Measurements from ENCODE around the gene EDAR. TPM values are rescaled to one million over a fixed set of nuclear protein-coding genes. Genes with fewer than 3 reads are reported as not detected.

The EDAR gene
- total and polyA plus RNA-seq, 10 of the 15 experiments (the other 5 are each of a cell fraction or from before 2014, with no cell fraction given), result 0.04 TPM; not detected in 9

DNA sequence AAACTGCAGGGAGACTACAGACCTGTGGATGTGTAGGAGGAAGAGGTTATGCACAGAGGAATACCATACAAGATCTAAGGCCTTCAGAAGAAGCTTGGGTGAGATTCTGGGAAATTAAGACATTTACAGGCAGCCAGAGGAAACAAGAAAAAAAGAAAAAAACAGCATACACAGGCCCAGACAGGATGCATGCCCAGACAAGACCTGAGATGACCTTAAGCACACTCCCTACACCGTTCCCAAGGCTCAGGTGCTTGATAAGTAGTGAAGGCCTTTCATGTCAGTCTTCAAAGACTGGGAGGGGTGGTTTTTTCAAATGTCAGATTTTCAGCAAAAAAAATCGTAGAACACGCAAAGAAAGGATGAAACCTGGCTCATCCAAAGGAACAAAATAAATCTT lies 119.5 kb downstream of the EDAR start (continued):
- TF ChIP-seq, protein P1, sequence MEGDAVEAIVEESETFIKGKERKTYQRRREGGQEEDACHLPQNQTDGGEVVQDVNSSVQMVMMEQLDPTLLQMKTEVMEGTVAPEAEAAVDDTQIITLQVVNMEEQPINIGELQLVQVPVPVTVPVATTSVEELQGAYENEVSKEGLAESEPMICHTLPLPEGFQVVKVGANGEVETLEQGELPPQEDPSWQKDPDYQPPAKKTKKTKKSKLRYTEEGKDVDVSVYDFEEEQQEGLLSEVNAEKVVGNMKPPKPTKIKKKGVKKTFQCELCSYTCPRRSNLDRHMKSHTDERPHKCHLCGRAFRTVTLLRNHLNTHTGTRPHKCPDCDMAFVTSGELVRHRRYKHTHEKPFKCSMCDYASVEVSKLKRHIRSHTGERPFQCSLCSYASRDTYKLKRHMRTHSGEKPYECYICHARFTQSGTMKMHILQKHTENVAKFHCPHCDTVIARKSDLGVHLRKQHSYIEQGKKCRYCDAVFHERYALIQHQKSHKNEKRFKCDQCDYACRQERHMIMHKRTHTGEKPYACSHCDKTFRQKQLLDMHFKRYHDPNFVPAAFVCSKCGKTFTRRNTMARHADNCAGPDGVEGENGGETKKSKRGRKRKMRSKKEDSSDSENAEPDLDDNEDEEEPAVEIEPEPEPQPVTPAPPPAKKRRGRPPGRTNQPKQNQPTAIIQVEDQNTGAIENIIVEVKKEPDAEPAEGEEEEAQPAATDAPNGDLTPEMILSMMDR (IDR thresholded peaks at IDR 0.05 in 2 of 3, conservative IDR thresholded peaks at IDR 0.05 in 1 of 3; ENCODE audit: control insufficient read depth in 2 of 3, extremely low read depth in 1 of 3, insufficient read depth in 1 of 3, low read depth in 3 of 3, low read length in 3 of 3), result no peak
- TF ChIP-seq POLR2AphosphoS5 (IDR thresholded peaks at IDR 0.05; ENCODE audit: low read length) (no peak), RAD21 (IDR thresholded peaks at IDR 0.05; ENCODE audit: insufficient read depth, low read depth, low read length) (no peak), MEF2A (IDR thresholded peaks at IDR 0.05; ENCODE audit: insufficient read depth, low read depth, low read length) (no peak), NBN (IDR thresholded peaks at IDR 0.05) (no peak), TCF3 (IDR thresholded peaks at IDR 0.05; ENCODE audit: borderline replicate concordance, insufficient read depth, low read depth, low read length) (no peak), CBX3 (IDR thresholded peaks at IDR 0.05; ENCODE audit: borderline replicate concordance, low read depth) (no peak), FOS (IDR thresholded peaks at IDR 0.05; ENCODE audit: borderline replicate concordance, extremely low read depth, insufficient read length) (no peak), MTA2 (IDR thresholded peaks at IDR 0.05; ENCODE audit: low read depth) (no peak), BRCA1 (IDR thresholded peaks at IDR 0.05; ENCODE audit: low read depth, low read length) (no peak), NFYB (IDR thresholded peaks at IDR 0.05; ENCODE audit: insufficient read depth, low read depth, low read length) (no peak), GABPA (IDR thresholded peaks at IDR 0.05; ENCODE audit: low read depth) (no peak), SKIL (IDR thresholded peaks at IDR 0.05; ENCODE audit: low read depth, poor library complexity, severe bottlenecking) (no peak)
- TF ChIP-seq, protein P2, sequence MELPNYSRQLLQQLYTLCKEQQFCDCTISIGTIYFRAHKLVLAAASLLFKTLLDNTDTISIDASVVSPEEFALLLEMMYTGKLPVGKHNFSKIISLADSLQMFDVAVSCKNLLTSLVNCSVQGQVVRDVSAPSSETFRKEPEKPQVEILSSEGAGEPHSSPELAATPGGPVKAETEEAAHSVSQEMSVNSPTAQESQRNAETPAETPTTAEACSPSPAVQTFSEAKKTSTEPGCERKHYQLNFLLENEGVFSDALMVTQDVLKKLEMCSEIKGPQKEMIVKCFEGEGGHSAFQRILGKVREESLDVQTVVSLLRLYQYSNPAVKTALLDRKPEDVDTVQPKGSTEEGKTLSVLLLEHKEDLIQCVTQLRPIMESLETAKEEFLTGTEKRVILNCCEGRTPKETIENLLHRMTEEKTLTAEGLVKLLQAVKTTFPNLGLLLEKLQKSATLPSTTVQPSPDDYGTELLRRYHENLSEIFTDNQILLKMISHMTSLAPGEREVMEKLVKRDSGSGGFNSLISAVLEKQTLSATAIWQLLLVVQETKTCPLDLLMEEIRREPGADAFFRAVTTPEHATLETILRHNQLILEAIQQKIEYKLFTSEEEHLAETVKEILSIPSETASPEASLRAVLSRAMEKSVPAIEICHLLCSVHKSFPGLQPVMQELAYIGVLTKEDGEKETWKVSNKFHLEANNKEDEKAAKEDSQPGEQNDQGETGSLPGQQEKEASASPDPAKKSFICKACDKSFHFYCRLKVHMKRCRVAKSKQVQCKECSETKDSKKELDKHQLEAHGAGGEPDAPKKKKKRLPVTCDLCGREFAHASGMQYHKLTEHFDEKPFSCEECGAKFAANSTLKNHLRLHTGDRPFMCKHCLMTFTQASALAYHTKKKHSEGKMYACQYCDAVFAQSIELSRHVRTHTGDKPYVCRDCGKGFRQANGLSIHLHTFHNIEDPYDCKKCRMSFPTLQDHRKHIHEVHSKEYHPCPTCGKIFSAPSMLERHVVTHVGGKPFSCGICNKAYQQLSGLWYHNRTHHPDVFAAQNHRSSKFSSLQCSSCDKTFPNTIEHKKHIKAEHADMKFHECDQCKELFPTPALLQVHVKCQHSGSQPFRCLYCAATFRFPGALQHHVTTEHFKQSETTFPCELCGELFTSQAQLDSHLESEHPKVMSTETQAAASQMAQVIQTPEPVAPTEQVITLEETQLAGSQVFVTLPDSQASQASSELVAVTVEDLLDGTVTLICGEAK (IDR thresholded peaks at IDR 0.05; ENCODE audit: borderline replicate concordance), result no peak
- TF ChIP-seq, protein P3, sequence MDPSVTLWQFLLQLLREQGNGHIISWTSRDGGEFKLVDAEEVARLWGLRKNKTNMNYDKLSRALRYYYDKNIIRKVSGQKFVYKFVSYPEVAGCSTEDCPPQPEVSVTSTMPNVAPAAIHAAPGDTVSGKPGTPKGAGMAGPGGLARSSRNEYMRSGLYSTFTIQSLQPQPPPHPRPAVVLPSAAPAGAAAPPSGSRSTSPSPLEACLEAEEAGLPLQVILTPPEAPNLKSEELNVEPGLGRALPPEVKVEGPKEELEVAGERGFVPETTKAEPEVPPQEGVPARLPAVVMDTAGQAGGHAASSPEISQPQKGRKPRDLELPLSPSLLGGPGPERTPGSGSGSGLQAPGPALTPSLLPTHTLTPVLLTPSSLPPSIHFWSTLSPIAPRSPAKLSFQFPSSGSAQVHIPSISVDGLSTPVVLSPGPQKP (IDR thresholded peaks at IDR 0.05; ENCODE audit: low read depth, low read length), result no peak
